HPDE6-E6E7 (cell line): ENCODE data around the gene LSM6.

Source experiments
- DNase-seq: peaks from one replicate; pipeline ENCODE4 v3.0.0; 2011; ENCODE audit warnings: missing footprints; ENCODE audit errors: extremely low spot score

Gene LSM6

GRCh38 chr4:146175541-146176453 is at the start of gene LSM6:
Gene LSM6, plus strand, starts transcription at chr4:146175718. Its CDS starts 7,204 bp downstream, at chr4:146182922.
- peak; percentile 74 for DNase-seq

- DNase-seq = peak; percentile 12
These were observed 43.1 kb upstream of the LSM6 start for GRCh38 chr4:146132445-146132844.

- no peak for DNase-seq
These were observed 40.6 kb upstream of the LSM6 start for GRCh38 chr4:146134761-146135445.

- DNase-seq = no peak
These were observed 39.6 kb upstream of the LSM6 start for GRCh38 chr4:146135941-146136340.

GRCh38 chr4:146142768-146143167 is 32.8 kb upstream of the LSM6 start:
- DNase-seq = peak; percentile 71

GRCh38 chr4:146143888-146144287 is 31.6 kb upstream of the LSM6 start:
- no peak for DNase-seq

GRCh38 chr4:146146918-146147317 is 28.6 kb upstream of the LSM6 start:
- DNase-seq = no peak

- no peak for DNase-seq
These were observed 27.5 kb upstream of the LSM6 start for GRCh38 chr4:146148021-146148420.

GRCh38 chr4:146154057-146154456 is 21.5 kb upstream of the LSM6 start:
- no peak for DNase-seq

- DNase-seq = no peak
These were observed 20.3 kb upstream of the LSM6 start for GRCh38 chr4:146155152-146155724.

GRCh38 chr4:146158036-146158745 is 17.3 kb upstream of the LSM6 start:
- DNase-seq = no peak

GRCh38 chr4:146159384-146160058 is 16.0 kb upstream of the LSM6 start:
- DNase-seq = no peak

- DNase-seq = no peak
These were observed 14.3 kb upstream of the LSM6 start for GRCh38 chr4:146161243-146161642.

GRCh38 chr4:146165221-146165620 is 10.3 kb upstream of the LSM6 start:
- DNase-seq = no peak

- DNase-seq = peak; percentile 13
These were observed 9.7 kb upstream of the LSM6 start for GRCh38 chr4:146165840-146166239.

- DNase-seq = no peak
These were observed 5.4 kb upstream of the LSM6 start for GRCh38 chr4:146170149-146170548.

- DNase-seq = no peak
These were observed 1.4 kb downstream of the LSM6 start for GRCh38 chr4:146176891-146177290.

- DNase-seq = no peak
These were observed 2.6 kb downstream of the LSM6 start for GRCh38 chr4:146178126-146178525.

- DNase-seq = no peak
These were observed 4.4 kb downstream of the LSM6 start for GRCh38 chr4:146179784-146180370.

GRCh38 chr4:146182443-146182842 is 6.9 kb downstream of the LSM6 start:
- no peak for DNase-seq

GRCh38 chr4:146183209-146183608 is 7.7 kb downstream of the LSM6 start:
- no peak for DNase-seq
